ENCODE measurements around the gene RNF220.

The RNF220 gene

DNA sequence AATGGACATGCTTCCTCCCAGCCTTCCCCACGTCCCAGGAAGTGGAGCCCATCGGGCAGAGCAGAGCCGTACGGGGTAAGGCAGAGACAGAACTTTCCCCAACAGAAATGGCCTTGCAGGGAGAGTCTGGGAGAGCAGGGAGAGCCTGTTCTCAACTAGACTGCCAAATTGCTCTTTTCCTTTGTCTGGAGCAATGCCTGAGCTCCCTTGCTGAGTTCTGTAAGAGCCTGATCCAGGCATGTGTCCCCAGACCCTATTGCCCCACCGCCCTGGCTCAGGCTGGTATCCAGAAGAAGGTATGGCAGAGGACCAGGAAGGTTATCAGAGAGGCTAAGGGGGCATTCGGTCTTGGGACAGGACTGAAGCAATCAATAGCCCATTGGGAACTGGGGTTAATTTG lies 189.3 kb downstream of the RNF220 start:
- H3F3A ChIP-seq (ENCODE audit: insufficient read depth, low read length) = no peaks in the 10 kb centered on the region
- H3K4me1 ChIP-seq (ENCODE audit: insufficient read depth, low read length, severe bottlenecking) = no peaks in the 10 kb centered on the region
- H3K27me3 ChIP-seq (ENCODE audit: insufficient read depth, low read length) = no peaks in the 10 kb centered on the region; the same call in 1 of the 2 replicates
- no peak overlapping the region for H3K4me2 ChIP-seq (ENCODE audit: low read length)
- no peaks in the 10 kb centered on the region for H3K79me2 ChIP-seq (ENCODE audit: insufficient read depth, low read length)
- H3K27ac ChIP-seq (ENCODE audit: low read depth, low read length, poor library complexity, severe bottlenecking) = no peak overlapping the region
- no peaks in the 10 kb centered on the region for H3K36me3 ChIP-seq (ENCODE audit: insufficient read depth, low read length)
- no peaks in the 10 kb centered on the region for H4K20me1 ChIP-seq (ENCODE audit: insufficient read depth, low read length)
- no peak overlapping the region for H3K4me3 ChIP-seq (ENCODE audit: low read depth, low read length, poor library complexity, severe bottlenecking)
- no peaks in the 10 kb centered on the region for H3K9me2 ChIP-seq (ENCODE audit: low read depth, low read length)
- no peaks in the 10 kb centered on the region for H3K9me3 ChIP-seq (ENCODE audit: low read length)
- no peak for TF ChIP-seq EZH2 (IDR thresholded peaks at IDR 0.05; ENCODE audit: borderline replicate concordance, low read length)
- TF ChIP-seq, protein P1, sequence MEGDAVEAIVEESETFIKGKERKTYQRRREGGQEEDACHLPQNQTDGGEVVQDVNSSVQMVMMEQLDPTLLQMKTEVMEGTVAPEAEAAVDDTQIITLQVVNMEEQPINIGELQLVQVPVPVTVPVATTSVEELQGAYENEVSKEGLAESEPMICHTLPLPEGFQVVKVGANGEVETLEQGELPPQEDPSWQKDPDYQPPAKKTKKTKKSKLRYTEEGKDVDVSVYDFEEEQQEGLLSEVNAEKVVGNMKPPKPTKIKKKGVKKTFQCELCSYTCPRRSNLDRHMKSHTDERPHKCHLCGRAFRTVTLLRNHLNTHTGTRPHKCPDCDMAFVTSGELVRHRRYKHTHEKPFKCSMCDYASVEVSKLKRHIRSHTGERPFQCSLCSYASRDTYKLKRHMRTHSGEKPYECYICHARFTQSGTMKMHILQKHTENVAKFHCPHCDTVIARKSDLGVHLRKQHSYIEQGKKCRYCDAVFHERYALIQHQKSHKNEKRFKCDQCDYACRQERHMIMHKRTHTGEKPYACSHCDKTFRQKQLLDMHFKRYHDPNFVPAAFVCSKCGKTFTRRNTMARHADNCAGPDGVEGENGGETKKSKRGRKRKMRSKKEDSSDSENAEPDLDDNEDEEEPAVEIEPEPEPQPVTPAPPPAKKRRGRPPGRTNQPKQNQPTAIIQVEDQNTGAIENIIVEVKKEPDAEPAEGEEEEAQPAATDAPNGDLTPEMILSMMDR (IDR thresholded peaks at IDR 0.05; ENCODE audit: low read length) = no peak
- H2AFZ ChIP-seq (ENCODE audit: low read length) = no peak overlapping the region
- H3K9ac ChIP-seq (ENCODE audit: low read length) = no peak overlapping the region

DNA sequence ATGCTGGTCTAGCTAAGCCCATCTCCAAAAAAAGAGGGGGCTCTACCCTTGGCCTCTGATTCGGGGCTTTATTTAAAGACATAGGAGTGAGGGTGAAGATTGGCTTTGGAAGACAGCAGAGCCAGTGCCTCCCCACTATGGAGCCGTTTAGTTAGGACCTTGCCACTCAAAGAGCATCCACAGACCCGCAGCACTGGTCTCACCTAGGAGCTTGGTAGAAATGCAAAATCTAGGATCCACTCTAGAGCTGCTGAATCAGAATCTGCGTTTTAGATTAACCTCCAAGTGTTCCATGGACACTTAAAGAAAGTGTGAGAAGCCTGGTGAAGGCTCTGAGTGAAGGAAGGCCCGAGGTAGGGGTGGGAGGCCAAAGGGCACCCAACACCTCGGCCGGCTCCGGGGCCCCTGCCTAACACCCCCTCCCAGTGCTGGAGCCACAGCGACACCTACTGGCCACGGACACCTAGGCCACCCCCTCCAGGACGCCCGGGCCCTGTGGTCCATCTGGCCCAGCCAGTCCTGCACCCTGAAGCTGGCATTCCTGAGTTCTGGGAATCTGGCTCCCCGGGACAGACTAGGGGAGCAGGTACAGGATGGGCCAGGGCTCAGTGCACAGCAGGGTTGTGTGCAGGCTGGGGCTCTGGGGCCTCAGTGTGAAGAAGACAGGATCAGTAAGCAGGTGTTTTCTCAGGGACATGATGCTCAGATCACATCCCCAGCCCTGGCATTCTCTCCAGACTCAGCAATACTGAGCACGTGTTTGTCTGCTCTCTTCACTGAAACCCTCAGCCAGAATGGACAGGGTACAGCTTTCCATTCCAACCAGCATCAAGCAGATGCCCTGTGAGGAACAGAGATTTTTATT lies 190.0 kb downstream of the RNF220 start:
- H3K79me2 ChIP-seq (ENCODE audit: insufficient read depth, low read length) = no peaks in the 10 kb centered on the region
- H3K4me2 ChIP-seq (ENCODE audit: low read length) = no peak overlapping the region
- no peaks in the 10 kb centered on the region for H3K9me3 ChIP-seq (ENCODE audit: low read length)
- no peaks in the 10 kb centered on the region for H3K9me2 ChIP-seq (ENCODE audit: low read depth, low read length)
- no peaks in the 10 kb centered on the region for H3K4me1 ChIP-seq (ENCODE audit: insufficient read depth, low read length, severe bottlenecking)
- H3K36me3 ChIP-seq (ENCODE audit: insufficient read depth, low read length) = no peaks in the 10 kb centered on the region
- no peaks in the 10 kb centered on the region for H3F3A ChIP-seq (ENCODE audit: insufficient read depth, low read length)
- H4K20me1 ChIP-seq (ENCODE audit: insufficient read depth, low read length) = no peaks in the 10 kb centered on the region
- H2AFZ ChIP-seq (ENCODE audit: low read length) = no peak overlapping the region
- no peak overlapping the region for H3K4me3 ChIP-seq (ENCODE audit: low read depth, low read length, poor library complexity, severe bottlenecking)
- no peak overlapping the region for H3K27ac ChIP-seq (ENCODE audit: low read depth, low read length, poor library complexity, severe bottlenecking)
- TF ChIP-seq, protein P1 (IDR thresholded peaks at IDR 0.05; ENCODE audit: low read length) = peak; percentile 96
- no peak for TF ChIP-seq EZH2 (IDR thresholded peaks at IDR 0.05; ENCODE audit: borderline replicate concordance, low read length)
- H3K27me3 ChIP-seq (ENCODE audit: insufficient read depth, low read length) = no peaks in the 10 kb centered on the region; the same call in 1 of the 2 replicates
- no peak overlapping the region for H3K9ac ChIP-seq (ENCODE audit: low read length)

DNA sequence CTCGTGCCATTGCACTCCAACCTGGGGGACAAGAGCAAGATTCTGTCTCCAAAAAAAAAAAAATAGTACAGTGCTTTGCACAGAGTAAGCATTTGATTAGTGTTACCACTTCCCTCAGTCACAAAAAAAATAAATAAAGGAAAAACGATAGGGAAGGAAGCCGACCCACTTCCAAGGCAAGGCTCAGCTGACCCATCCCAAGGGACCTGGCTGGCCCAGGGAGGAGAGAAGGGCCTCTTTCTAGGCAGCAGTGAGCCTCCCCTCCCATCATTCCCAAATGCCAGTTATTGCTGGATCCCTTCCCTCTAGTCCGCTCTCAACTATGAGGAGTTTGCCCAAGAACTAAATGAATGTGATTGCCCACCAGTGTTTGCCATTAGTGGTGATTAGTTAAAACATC lies 191.5 kb downstream of the RNF220 start:
- TF ChIP-seq, protein P1 (IDR thresholded peaks at IDR 0.05; ENCODE audit: low read length) = no peak
- no peak for TF ChIP-seq EZH2 (IDR thresholded peaks at IDR 0.05; ENCODE audit: borderline replicate concordance, low read length)
- 0 out of 2 replicates have a peak, but pooled peaks cover 2% of the 10 kb centered on the region for H3K27me3 ChIP-seq (ENCODE audit: insufficient read depth, low read length)

More for the DNA sequence above, 191.5 kb downstream of the RNF220 start:
- H2AFZ ChIP-seq (ENCODE audit: low read length) = no peak overlapping the region
- no peaks in the 10 kb centered on the region for H3F3A ChIP-seq (ENCODE audit: insufficient read depth, low read length)
- no peaks in the 10 kb centered on the region for H4K20me1 ChIP-seq (ENCODE audit: insufficient read depth, low read length)
- H3K9ac ChIP-seq (ENCODE audit: low read length) = no peak overlapping the region
- no peaks in the 10 kb centered on the region for H3K4me1 ChIP-seq (ENCODE audit: insufficient read depth, low read length, severe bottlenecking)
- H3K9me2 ChIP-seq (ENCODE audit: low read depth, low read length) = no peaks in the 10 kb centered on the region
- no peaks in the 10 kb centered on the region for H3K36me3 ChIP-seq (ENCODE audit: insufficient read depth, low read length)
- H3K79me2 ChIP-seq (ENCODE audit: insufficient read depth, low read length) = no peaks in the 10 kb centered on the region
- no peak overlapping the region for H3K27ac ChIP-seq (ENCODE audit: low read depth, low read length, poor library complexity, severe bottlenecking)
- H3K4me2 ChIP-seq (ENCODE audit: low read length) = no peak overlapping the region
- no peak overlapping the region for H3K4me3 ChIP-seq (ENCODE audit: low read depth, low read length, poor library complexity, severe bottlenecking)
- no peaks in the 10 kb centered on the region for H3K9me3 ChIP-seq (ENCODE audit: low read length)
